NCI-H82 (cell line): ENCODE measurements around the gene TGFBR3.

ENCODE experiments used
- DNase-seq: peaks from one replicate; lab custom pipeline; 2025; lab: John Stamatoyannopoulos, UW

The TGFBR3 gene

DNA sequence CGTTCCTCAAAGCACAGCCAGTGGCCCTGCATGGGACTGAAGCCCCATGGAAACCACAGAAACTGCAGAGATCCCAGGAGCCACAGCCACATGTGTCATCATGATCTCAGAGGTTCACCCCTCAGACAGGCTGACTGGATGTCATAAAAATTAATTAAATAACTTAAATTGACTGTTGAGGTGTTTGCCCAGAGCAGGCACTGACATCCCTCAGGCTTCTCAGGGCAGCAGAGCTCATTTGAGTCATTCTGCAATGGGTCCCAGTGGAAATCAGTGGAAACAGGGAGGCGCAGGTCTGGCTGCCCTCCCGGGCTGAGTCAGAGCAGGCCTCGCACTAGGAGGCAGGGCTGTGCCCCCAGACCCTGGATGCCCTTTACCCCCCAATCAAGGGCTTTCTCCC lies 250.2 kb downstream of the TGFBR3 start:
- no peak for DNase-seq

DNA sequence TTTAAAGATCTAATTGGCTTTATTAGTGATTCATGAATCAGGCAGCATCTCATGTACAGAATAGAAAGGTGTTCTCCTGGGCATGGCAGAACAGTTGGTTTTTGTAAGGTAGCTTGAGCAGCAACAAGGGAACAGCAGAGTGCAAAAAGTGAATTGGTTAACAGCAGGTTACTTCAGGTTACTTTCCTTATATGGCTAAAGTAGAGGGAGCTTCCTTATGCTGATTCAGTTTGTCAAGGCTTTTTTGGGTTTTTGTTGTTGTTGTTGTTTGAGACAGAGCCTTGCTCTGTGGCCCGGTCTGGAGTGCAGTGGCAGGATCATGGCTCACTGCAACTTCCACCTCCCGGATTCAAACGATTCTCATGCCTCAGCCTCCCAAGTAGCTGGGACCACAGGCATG lies 252.5 kb downstream of the TGFBR3 start:
- DNase-seq: no peak

GRCh38 chr1:91631718-91632330 lies 254.1 kb downstream of the TGFBR3 start:
- peak; percentile 97 for DNase-seq

DNA sequence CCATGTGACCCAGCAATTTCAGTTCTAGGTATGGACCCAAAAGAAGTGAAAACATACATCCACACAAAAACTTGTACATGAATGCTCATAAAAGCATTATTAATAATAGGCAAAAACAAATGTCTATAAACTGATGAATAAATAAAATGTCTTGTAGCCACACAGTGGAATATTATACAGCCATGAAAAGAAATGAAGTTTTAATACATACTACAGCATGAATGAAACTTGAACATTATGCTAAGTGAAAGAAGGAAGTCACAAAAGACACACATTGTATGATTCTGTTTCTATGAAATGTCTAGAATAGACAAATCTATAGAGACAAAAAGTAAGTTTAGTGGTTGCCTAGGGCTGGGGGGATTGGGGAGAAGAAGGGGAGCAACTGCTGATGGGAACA lies 255.1 kb downstream of the TGFBR3 start:
- DNase-seq: no peak
